ENCODE measurements around the gene MFAP3. TPM values are rescaled to one million over a fixed set of nuclear protein-coding genes. Genes with fewer than 3 reads are reported as not detected.

MFAP3 gene
- total RNA-seq, 3 donors from 2014 or later = 39.3 to 47.9 (median 43.0) TPM

DNA sequence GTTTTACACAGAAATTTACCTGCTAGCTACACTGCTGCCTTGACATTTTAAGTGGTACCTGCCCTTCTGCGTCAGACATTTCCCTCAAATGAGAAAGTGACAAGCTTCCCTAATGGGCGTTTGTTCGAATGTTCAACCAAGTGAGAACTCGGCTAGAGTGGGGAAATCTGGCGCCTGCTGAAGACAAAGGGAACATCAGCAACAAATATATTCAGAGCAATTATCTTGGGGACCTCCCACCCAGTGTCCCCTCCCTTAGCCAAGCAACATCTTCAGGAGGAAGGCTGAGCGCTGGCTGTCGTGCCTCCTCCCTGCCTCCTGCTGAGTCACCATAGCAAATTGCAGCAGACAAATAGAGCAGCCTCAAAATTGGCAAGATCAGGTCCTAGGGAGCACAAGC, 57.1 kb downstream of the MFAP3 start:
- Histone ChIP-seq H3K27me3 (no peaks in the 10 kb centered on the region), H3K36me3 (no peaks in the 10 kb centered on the region), H3K4me3 (no peak overlapping the region), H3K4me1 (no peaks in the 10 kb centered on the region), H3K27ac (no peak overlapping the region), H3K9me3 (no peaks in the 10 kb centered on the region)
- DNase-seq (ENCODE audit: low spot score in 2 of 2) = no peak
- intact Hi-C loops (cut with DNase I; ENCODE audit: low total_unique reads) = no loop called here
- TF ChIP-seq, protein P1, sequence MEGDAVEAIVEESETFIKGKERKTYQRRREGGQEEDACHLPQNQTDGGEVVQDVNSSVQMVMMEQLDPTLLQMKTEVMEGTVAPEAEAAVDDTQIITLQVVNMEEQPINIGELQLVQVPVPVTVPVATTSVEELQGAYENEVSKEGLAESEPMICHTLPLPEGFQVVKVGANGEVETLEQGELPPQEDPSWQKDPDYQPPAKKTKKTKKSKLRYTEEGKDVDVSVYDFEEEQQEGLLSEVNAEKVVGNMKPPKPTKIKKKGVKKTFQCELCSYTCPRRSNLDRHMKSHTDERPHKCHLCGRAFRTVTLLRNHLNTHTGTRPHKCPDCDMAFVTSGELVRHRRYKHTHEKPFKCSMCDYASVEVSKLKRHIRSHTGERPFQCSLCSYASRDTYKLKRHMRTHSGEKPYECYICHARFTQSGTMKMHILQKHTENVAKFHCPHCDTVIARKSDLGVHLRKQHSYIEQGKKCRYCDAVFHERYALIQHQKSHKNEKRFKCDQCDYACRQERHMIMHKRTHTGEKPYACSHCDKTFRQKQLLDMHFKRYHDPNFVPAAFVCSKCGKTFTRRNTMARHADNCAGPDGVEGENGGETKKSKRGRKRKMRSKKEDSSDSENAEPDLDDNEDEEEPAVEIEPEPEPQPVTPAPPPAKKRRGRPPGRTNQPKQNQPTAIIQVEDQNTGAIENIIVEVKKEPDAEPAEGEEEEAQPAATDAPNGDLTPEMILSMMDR (IDR thresholded peaks at IDR 0.05) = no peak
- TF ChIP-seq POLR2AphosphoS5 (IDR thresholded peaks at IDR 0.05) (no peak), POLR2A (IDR thresholded peaks at IDR 0.05) (no peak)

DNA sequence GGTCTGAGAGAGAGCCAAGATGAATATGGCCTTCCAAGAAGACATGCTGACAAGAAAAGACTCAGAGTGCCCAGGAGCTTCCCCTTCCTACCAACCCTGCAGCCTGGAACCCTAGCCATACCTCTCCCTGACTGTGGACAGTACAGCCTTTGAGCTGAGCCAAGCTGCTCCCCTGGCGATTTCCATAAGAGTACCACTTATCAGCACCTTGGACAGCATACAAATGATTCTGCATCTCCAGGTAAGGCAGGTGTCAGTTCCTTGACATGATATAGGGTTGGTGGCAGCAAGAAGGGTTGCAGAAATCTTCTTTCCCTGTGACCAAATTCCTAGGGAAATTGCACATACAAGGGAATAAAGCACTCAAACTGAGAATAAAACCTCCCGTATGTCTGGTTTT, 58.3 kb downstream of the MFAP3 start:
- H3K9me3 ChIP-seq = no peaks in the 10 kb centered on the region
- DNase-seq (ENCODE audit: low spot score in 2 of 2) = no peak
- no peak overlapping the region for H3K27ac ChIP-seq
- H3K4me1 ChIP-seq = no peaks in the 10 kb centered on the region
- H3K4me3 ChIP-seq = no peak overlapping the region
- no peaks in the 10 kb centered on the region for H3K36me3 ChIP-seq
- H3K27me3 ChIP-seq = no peaks in the 10 kb centered on the region
- intact Hi-C loops (cut with DNase I; ENCODE audit: low total_unique reads) = no loop called here
- no peak for TF ChIP-seq POLR2AphosphoS5 (IDR thresholded peaks at IDR 0.05)
- TF ChIP-seq, protein P1 (IDR thresholded peaks at IDR 0.05) = no peak
- TF ChIP-seq POLR2A (IDR thresholded peaks at IDR 0.05) = no peak

DNA sequence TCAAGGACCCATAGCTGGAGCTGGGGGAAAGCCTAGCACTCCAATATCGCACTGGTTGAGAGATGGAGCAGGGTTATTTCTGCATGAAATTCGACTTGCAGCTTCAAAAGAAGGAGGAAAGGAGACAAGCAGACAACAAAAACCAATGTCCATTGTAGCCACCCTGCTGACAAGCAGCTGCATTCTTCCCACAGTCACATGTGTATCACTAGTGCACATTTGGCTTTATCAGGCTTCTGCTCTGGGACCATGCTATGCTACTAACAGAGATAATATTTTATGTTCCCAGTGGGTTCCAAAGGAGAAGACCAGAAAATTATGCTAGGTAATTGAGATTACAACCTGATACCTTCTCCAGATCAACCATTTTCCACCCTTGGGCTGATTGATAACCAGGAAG, 59.7 kb downstream of the MFAP3 start:
- Histone ChIP-seq H3K9me3 (no peaks in the 10 kb centered on the region), H3K36me3 (no peaks in the 10 kb centered on the region), H3K4me1 (no peaks in the 10 kb centered on the region), H3K27me3 (no peaks in the 10 kb centered on the region), H3K27ac (no peak overlapping the region), H3K4me3 (no peak overlapping the region)
- no peak for DNase-seq (ENCODE audit: low spot score in 2 of 2)
- TF ChIP-seq POLR2A (IDR thresholded peaks at IDR 0.05) (no peak), POLR2AphosphoS5 (IDR thresholded peaks at IDR 0.05) (no peak)
- intact Hi-C loops (cut with DNase I; ENCODE audit: low total_unique reads) = no loop called here

DNA sequence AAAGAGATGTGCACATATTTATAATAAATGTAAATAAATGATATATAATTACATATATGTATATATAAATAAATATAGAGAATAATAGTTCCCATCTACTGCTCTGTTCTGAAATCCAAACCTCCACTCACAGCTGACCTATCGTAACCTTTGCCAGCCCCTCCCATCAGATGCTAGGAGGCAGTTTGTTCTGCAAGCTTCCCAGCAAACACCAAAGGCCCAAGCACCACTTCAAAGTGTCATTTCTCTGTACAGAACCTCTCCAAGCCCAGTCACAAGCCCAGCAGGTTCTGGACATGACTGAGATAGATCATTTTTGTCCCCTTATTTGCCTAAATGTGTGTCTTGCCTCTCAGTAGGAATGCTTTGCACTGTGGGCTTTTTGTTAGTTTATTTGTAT, 62.4 kb downstream of the MFAP3 start:
- TF ChIP-seq, protein P1 (IDR thresholded peaks at IDR 0.05) = no peak
- TF ChIP-seq POLR2AphosphoS5 (IDR thresholded peaks at IDR 0.05) (no peak), POLR2A (IDR thresholded peaks at IDR 0.05) (no peak)
- intact Hi-C loops (cut with DNase I; ENCODE audit: low total_unique reads) = no loop called here
- Histone ChIP-seq H3K4me3 (no peak overlapping the region), H3K27me3 (no peaks in the 10 kb centered on the region), H3K27ac (no peak overlapping the region), H3K4me1 (no peaks in the 10 kb centered on the region), H3K36me3 (no peaks in the 10 kb centered on the region), H3K9me3 (no peaks in the 10 kb centered on the region)
- no peak for DNase-seq (ENCODE audit: low spot score in 2 of 2)

DNA sequence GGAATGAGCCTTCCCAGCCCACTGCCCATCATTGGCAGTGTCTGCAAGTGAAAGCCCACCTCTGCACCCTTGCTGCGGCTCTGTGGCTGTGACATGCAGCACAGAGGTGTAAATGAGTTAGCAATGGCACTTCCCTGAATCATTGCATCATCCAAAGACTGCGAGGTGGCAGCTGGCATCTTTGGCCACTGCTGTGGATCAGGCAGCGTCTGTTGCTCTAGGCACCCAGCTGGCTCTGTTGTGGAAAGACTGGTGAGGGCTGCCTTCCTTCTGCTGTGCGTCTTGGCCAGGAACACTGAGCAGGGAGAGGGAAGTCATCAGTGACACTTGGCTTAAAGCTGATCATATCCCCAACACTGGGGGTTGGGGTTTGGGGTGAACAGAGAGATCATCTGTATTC, 64.5 kb downstream of the MFAP3 start:
- H3K27ac ChIP-seq = no peak overlapping the region
- H3K27me3 ChIP-seq = no peaks in the 10 kb centered on the region
- no peaks in the 10 kb centered on the region for H3K4me1 ChIP-seq
- H3K36me3 ChIP-seq = no peaks in the 10 kb centered on the region
- no peaks in the 10 kb centered on the region for H3K9me3 ChIP-seq
- intact Hi-C loops (cut with DNase I; ENCODE audit: low total_unique reads) = no loop called here
- no peak for DNase-seq (ENCODE audit: low spot score in 2 of 2)
- H3K4me3 ChIP-seq = no peak overlapping the region
- TF ChIP-seq POLR2AphosphoS5 (IDR thresholded peaks at IDR 0.05) (no peak), POLR2A (IDR thresholded peaks at IDR 0.05) (no peak)
- TF ChIP-seq, protein P1 (IDR thresholded peaks at IDR 0.05) = no peak

Other genes starting within 250 kb of the MFAP3 start
- gene FAM114A2, start 57 bp upstream of the MFAP3 start, total RNA-seq = 10 to 100 TPM; 21.6 to 32.1 (median 22.0) TPM
- gene GALNT10, start 151.8 kb downstream of the MFAP3 start, total RNA-seq = 10 to 100 TPM; 32.8 to 67.2 (median 34.1) TPM

All from breast epithelium (tissue), 4 donors.